CD4-positive, alpha-beta T cell treated with Interferon alpha-2 for 1 hour (primary cell): ENCODE data around the gene SYTL3.
A peak's percentile ranks its signal among the peaks of the same experiment; 100 is the strongest.
"Not testable (repeated sequence)": the region's sequence is repeated elsewhere in the genome, so short reads cannot be mapped to it uniquely, and the experiment has no call there.

ENCODE experiments used
- DNase-seq, 2 donors: peaks; one replicate each; pipeline ENCODE4 v3.0.0-alpha.2; 2020 to 2022

SYTL3 gene

GRCh38 chr6:158778005-158778527, 128.2 kb downstream of the SYTL3 start:
- no peak for DNase-seq

GRCh38 chr6:158780246-158780884, 130.5 kb downstream of the SYTL3 start:
- no peak for DNase-seq

- no peak for DNase-seq
Observed at GRCh38 chr6:158780988-158781691, 131.3 kb downstream of the SYTL3 start.

- DNase-seq = no peak
Observed at GRCh38 chr6:158781692-158782373, 132.0 kb downstream of the SYTL3 start.

GRCh38 chr6:158782432-158783166, 132.7 kb downstream of the SYTL3 start:
- DNase-seq = no peak

GRCh38 chr6:158783167-158783450, 133.3 kb downstream of the SYTL3 start:
- no peak for DNase-seq

- DNase-seq = no peak
Observed at GRCh38 chr6:158783851-158784250, 134.0 kb downstream of the SYTL3 start.

GRCh38 chr6:158784505-158784904, 134.7 kb downstream of the SYTL3 start:
- no peak for DNase-seq

GRCh38 chr6:158785036-158785435, 135.2 kb downstream of the SYTL3 start:
- DNase-seq = no peak

GRCh38 chr6:158786645-158787304, 136.9 kb downstream of the SYTL3 start:
- no peak for DNase-seq

- DNase-seq = no peak
Observed at GRCh38 chr6:158787395-158787794, 137.5 kb downstream of the SYTL3 start.

GRCh38 chr6:158789115-158789917, 139.5 kb downstream of the SYTL3 start:
- peak; percentile 69 to 78 for DNase-seq

GRCh38 chr6:158791274-158791855, 141.5 kb downstream of the SYTL3 start:
- DNase-seq = no peak

- not testable (repeated sequence) for DNase-seq
Observed at GRCh38 chr6:158792505-158792904, 142.7 kb downstream of the SYTL3 start.

GRCh38 chr6:158793432-158793831, 143.6 kb downstream of the SYTL3 start:
- peak in 1 of 2 donors; percentile 67 for DNase-seq

- DNase-seq = peak in 1 of 2 donors; percentile 49
Observed at GRCh38 chr6:158795516-158795915, 145.7 kb downstream of the SYTL3 start.

GRCh38 chr6:158796353-158796752, 146.5 kb downstream of the SYTL3 start:
- no peak for DNase-seq

- DNase-seq = no peak
Observed at GRCh38 chr6:158797331-158798310, 147.8 kb downstream of the SYTL3 start.

- no peak for DNase-seq
Observed at GRCh38 chr6:158798311-158798710, 148.5 kb downstream of the SYTL3 start.
